PC-9 (cell line): ENCODE results near the gene DRGX. TPM values are rescaled to one million over a fixed set of nuclear protein-coding genes. Genes with fewer than 3 reads are reported as not detected.

Source experiments
- BruUV-seq: library from RNA; stranded (reverse); fragments of 400-500 nt; replicated peaks from 2 replicates; lab custom pipeline; 2021; lab: Mats Ljungman, UMichigan
- CTCF ChIA-PET: fragments of 300-600 bp; sonication (Branson Sonifier 250); formaldehyde crosslinking; loops from one replicate; lab custom pipeline; 2022; ENCODE audit warnings: antibody characterized with exemption; lab: Charles Lee
- POLR2A ChIA-PET: fragments of 300-600 bp; sonication (Branson Sonifier 250); formaldehyde crosslinking; loops from one replicate; lab custom pipeline; 2022; ENCODE audit warnings: antibody characterized with exemption; ENCODE audit not compliant: unreplicated experiment; lab: Charles Lee
- DNase-seq, 2 experiments: peaks; one replicate each; pipeline versions ENCODE4 v3.0.0 to v3.0.0-alpha.2; 2015 to 2022; ENCODE audit warnings: mixed read lengths in 1 of 2
- H2AFZ ChIP-seq: fragments of 200-600 bp; sonication (generic); 2 replicates; pipeline ENCODE4 v1.8.1; 2017; ENCODE audit warnings: antibody characterized with exemption
- H3F3A ChIP-seq: fragments of 200-600 bp; sonication (generic); 2 replicates; pipeline ENCODE4 v1.8.1; 2017; ENCODE audit warnings: antibody characterized with exemption, mild to moderate bottlenecking, low read depth; ENCODE audit not compliant: insufficient read depth
- H3K27ac ChIP-seq: fragments of 200-600 bp; sonication (generic); 2 replicates; pipeline ENCODE4 v1.6.1; 2016; ENCODE audit warnings: mixed run types
- H3K27me3 ChIP-seq: fragments of 200-600 bp; sonication (generic); 2 replicates; pipeline ENCODE4 v1.6.1; 2016; ENCODE audit warnings: low read depth, mixed run types; ENCODE audit not compliant: insufficient read depth
- H3K36me3 ChIP-seq: fragments of 200-600 bp; sonication (generic); 2 replicates; pipeline ENCODE4 v1.6.1; 2016; ENCODE audit warnings: low read depth, mixed run types
- H3K4me1 ChIP-seq: fragments of 200-600 bp; sonication (generic); replicated peaks from 2 replicates; pipeline ENCODE4 v1.6.1; 2016; ENCODE audit warnings: mixed run types; ENCODE audit not compliant: insufficient read depth
- H3K4me2 ChIP-seq: fragments of 200-600 bp; sonication (generic); 2 replicates; pipeline ENCODE4 v1.6.1; 2017; ENCODE audit warnings: mixed run types
- H3K4me3 ChIP-seq: fragments of 200-600 bp; sonication (generic); 2 replicates; pipeline ENCODE4 v1.6.1; 2016; ENCODE audit warnings: mixed run types
- H3K79me2 ChIP-seq: fragments of 200-600 bp; sonication (generic); 2 replicates; pipeline ENCODE4 v1.6.1; 2017; ENCODE audit warnings: low read depth, mixed run types
- H3K9me2 ChIP-seq: fragments of 200-600 bp; sonication (generic); 2 replicates; pipeline ENCODE4 v1.8.1; 2017; ENCODE audit warnings: mild to moderate bottlenecking; ENCODE audit not compliant: insufficient read depth
- H3K9me3 ChIP-seq: fragments of 200-600 bp; sonication (generic); 2 replicates; pipeline ENCODE4 v1.8.1; 2016; ENCODE audit warnings: low read depth; ENCODE audit not compliant: insufficient read depth
- H4K20me1 ChIP-seq: fragments of 200-600 bp; sonication (generic); 2 replicates; pipeline ENCODE4 v1.8.1; 2017; ENCODE audit not compliant: insufficient read depth
- EZH2 ChIP-seq: fragments of 200-600 bp; sonication (generic); IDR thresholded peaks from 2 replicates; pipeline ENCODE4 v1.8.0; 2017; ENCODE audit warnings: antibody characterized with exemption, low read depth
- intact Hi-C: fragments of 100-400 bp; cut with micrococcal nuclease; formaldehyde crosslinking; loops from one replicate; pipeline ENCODE4 v1.10.0; 2022; ENCODE audit not compliant: unreplicated experiment
- total RNA-seq: library from RNA; stranded (reverse); gene quantifications from 2 replicates; pipeline ENCODE4 v1.2.3, GENCODE V29; 2021
- TF ChIP-seq, protein P1 (sequence below): fragments of 200-600 bp; sonication (generic); conservative IDR thresholded peaks from 2 replicates; pipeline ENCODE4 v1.6.1; 2017; ENCODE audit warnings: mixed run types, antibody characterized with exemption, mild to moderate bottlenecking, moderate library complexity

DRGX gene
- total RNA-seq, 1 experiment from 2014 or later = not detected

DNA sequence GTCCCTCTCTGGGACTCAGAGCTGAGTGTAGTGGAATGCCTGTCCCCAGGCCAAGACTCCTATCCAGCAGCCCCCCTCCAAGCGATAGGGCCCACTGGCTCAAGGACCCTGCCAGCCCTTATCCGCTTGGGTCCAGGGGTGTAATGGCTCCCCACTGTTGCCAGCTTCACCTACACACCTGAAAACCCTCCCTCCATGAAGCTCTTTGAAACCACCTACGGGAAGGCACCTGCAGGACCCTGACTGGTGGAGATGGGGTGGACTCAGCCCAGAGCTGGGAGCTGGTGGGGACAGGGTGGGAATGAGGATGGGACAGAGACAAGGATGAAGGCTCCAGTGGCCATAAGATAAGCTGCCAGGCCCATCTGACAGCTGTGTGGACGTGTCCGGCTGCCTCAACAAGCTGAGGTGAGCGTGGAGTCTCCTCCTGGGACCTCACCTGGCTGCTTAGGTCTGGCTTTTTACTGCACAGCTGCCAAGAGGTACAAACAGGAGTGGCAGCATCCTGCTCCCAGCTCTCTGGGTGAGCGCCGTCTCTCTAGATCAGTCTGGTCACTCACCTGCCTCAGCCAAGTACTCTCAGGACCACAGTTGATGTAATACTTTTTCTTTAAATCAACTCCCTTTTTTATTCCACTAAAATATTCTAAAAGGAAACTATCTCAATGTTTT lies 41.9 kb downstream of the DRGX start:
- Histone ChIP-seq H3K79me2 (no peaks in the 10 kb centered on the region), H3K9me3 (0 out of 2 replicates have a peak, but pooled peaks cover 3% of the 10 kb centered on the region), H3K27ac (no peak overlapping the region), H3K4me3 (no peak overlapping the region), H2AFZ (no peak overlapping the region), H3K27me3 (peaks cover 39% of the 10 kb centered on the region; the same call in 1 of the 2 replicates), H4K20me1 (no peaks in the 10 kb centered on the region; the same call in 1 of the 2 replicates), H3K4me2 (no peak overlapping the region), H3F3A (no peaks in the 10 kb centered on the region), H3K4me1 (no peaks in the 10 kb centered on the region), H3K9me2 (peaks cover 5% of the 10 kb centered on the region; the same call in 1 of the 2 replicates), H3K36me3 (no peaks in the 10 kb centered on the region)
- intact Hi-C loops = no loop called here
- DNase-seq = no peak
- TF ChIP-seq, protein P1, sequence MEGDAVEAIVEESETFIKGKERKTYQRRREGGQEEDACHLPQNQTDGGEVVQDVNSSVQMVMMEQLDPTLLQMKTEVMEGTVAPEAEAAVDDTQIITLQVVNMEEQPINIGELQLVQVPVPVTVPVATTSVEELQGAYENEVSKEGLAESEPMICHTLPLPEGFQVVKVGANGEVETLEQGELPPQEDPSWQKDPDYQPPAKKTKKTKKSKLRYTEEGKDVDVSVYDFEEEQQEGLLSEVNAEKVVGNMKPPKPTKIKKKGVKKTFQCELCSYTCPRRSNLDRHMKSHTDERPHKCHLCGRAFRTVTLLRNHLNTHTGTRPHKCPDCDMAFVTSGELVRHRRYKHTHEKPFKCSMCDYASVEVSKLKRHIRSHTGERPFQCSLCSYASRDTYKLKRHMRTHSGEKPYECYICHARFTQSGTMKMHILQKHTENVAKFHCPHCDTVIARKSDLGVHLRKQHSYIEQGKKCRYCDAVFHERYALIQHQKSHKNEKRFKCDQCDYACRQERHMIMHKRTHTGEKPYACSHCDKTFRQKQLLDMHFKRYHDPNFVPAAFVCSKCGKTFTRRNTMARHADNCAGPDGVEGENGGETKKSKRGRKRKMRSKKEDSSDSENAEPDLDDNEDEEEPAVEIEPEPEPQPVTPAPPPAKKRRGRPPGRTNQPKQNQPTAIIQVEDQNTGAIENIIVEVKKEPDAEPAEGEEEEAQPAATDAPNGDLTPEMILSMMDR = no peak
- POLR2A ChIA-PET = no interaction called here
- CTCF ChIA-PET = no interaction called here
- no TSS peak for BruUV-seq

- H3K9me2 ChIP-seq = peaks cover 5% of the 10 kb centered on the region; the same call in 1 of the 2 replicates
- CTCF ChIA-PET = no interaction called here
These were observed 42.6 kb downstream of the DRGX start for GRCh38 chr10:49353026-49353894.

DNA sequence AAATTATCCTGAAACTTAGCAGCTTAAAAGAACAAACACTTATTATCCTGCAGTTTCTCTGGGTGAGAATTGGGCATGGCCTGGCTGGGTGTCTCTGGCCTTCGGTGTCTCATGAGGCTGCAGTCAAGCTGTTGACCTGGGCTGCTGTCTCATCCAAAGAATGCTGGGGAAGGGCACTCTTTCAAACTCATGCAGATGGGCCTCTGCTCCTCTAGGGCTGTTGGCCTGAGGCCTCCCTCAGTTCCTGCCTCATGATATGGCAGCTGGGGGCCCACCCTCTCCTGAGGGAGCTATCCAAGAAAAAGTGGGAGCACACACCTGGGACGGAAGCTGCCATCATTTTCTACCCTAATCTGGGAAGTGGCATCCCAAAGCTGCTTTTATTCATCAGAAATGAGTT lies 43.6 kb downstream of the DRGX start:
- H3F3A ChIP-seq = no peaks in the 10 kb centered on the region
- no peak overlapping the region for H3K27ac ChIP-seq
- no peak overlapping the region for H3K4me3 ChIP-seq
- peaks cover 39% of the 10 kb centered on the region; the same call in 1 of the 2 replicates for H3K27me3 ChIP-seq
- no peak for DNase-seq
- 0 out of 2 replicates have a peak, but pooled peaks cover under 1% of the 10 kb centered on the region for H3K9me3 ChIP-seq
- no peaks in the 10 kb centered on the region for H3K79me2 ChIP-seq
- POLR2A ChIA-PET = no interaction called here
- no peak overlapping the region for H3K4me2 ChIP-seq
- no peak overlapping the region for H2AFZ ChIP-seq
- H3K9me2 ChIP-seq = peaks cover 5% of the 10 kb centered on the region; the same call in 1 of the 2 replicates
- TF ChIP-seq, protein P1 = no peak
- no peak for TF ChIP-seq EZH2
- BruUV-seq = no TSS peak
- no peaks in the 10 kb centered on the region for H3K4me1 ChIP-seq
- intact Hi-C loops = no loop called here
- CTCF ChIA-PET = no interaction called here
- H4K20me1 ChIP-seq = no peaks in the 10 kb centered on the region; the same call in 1 of the 2 replicates
- no peaks in the 10 kb centered on the region for H3K36me3 ChIP-seq

More at GRCh38 chr10:49353026-49353894, 42.6 kb downstream of the DRGX start:
- H3K9me3 ChIP-seq = 0 out of 2 replicates have a peak, but pooled peaks cover 3% of the 10 kb centered on the region
- no peaks in the 10 kb centered on the region for H3F3A ChIP-seq
- H3K27me3 ChIP-seq = peaks cover 39% of the 10 kb centered on the region; the same call in 1 of the 2 replicates
- H3K36me3 ChIP-seq = no peaks in the 10 kb centered on the region
- H3K4me2 ChIP-seq = no peak overlapping the region
- DNase-seq = no peak
- H2AFZ ChIP-seq = no peak overlapping the region
- no peaks in the 10 kb centered on the region for H3K79me2 ChIP-seq
- POLR2A ChIA-PET = no interaction called here
- intact Hi-C loops = no loop called here
- TF ChIP-seq EZH2 = no peak
- TF ChIP-seq, protein P1 = no peak
- no peaks in the 10 kb centered on the region for H3K4me1 ChIP-seq
- no peaks in the 10 kb centered on the region; the same call in 1 of the 2 replicates for H4K20me1 ChIP-seq
- no peak overlapping the region for H3K4me3 ChIP-seq
- no TSS peak for BruUV-seq
- H3K27ac ChIP-seq = no peak overlapping the region
